GM18498 (cell line): ENCODE data around the gene ANO10.

Experiments
- ATAC-seq: cut with Tn5 transposase; IDR thresholded peaks from one replicate; pipeline ENCODE4 v1.9.1; 2021; ENCODE audit warnings: mild to moderate bottlenecking, moderate library complexity; ENCODE audit not compliant: unreplicated experiment

Gene ANO10

DNA sequence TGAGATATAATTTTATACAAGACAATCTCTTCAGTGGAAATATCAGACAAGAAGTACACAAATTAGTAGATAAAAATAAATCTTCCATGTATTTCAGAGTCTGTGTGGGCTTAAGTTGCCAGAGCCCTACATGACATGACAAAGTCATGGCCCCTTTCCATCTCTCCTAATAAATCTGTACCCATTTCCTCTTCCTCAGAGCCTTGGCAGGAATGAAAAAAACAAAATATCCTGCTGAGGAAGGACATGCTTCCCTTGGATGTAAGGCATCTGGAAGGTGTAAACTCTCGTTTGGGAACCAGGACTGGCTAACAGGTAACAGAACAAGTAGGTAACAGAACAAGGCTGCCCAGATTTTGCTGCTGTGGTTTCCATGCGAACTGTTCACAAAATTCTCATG, 187.4 kb downstream of the ANO10 start:
- ATAC-seq, result no peak

DNA sequence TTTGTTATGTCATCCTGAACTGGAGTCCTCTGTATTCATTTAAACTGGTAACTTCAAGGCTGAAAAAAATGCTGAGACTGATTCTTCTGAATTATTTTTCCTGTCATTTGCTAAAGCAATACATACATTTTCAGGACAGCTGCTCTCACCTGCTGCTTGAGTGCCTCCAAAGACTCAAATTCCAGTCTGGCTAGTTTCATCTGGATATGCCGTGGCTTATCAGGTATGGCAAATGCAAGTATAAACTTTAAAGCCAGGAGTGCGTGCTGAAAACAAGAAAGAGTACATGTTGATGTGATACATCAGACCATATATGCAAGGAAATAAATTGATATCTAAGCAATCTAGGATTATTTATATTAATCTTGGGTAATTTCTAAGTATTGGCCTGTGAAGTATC, 189.3 kb downstream of the ANO10 start:
- no peak for ATAC-seq

DNA sequence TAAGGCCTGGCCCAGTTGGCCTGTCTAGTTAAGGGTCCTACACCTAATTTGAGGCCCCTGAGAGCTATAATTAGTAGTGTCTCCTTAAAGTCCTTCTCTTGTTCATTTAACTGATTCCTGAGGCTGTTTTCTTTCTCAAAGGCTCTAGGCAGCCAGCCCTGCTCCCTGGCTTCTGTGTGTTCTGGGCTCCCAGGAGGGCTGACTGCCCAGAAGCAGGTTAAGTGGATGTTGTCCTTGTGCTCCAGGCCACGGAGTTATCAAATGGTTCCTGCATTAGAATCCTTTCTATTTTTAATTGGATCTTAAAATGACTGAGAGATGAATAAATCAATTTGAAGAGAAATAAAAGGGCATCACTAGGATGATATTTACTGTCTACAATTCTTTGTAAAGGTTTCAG, 195.4 kb downstream of the ANO10 start:
- no peak for ATAC-seq

DNA sequence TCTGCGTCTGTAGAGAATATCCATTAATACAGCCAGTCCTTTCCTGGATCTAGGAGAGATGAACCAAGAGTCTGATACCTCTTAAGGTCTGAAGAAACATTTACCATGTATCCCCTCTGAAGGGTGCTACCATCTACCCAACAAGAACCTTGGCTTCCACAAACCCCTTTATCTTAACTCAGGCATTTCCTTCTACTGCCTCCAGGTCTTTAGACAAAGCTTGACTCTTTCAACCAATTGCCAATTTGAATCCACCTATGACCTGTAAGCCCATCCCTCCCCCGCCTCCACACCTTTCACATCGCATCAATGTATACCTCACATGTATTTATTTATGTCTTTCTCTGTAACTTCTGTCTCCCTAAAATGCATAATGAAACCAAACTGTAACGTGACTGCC, 196.0 kb downstream of the ANO10 start:
- no peak for ATAC-seq

DNA sequence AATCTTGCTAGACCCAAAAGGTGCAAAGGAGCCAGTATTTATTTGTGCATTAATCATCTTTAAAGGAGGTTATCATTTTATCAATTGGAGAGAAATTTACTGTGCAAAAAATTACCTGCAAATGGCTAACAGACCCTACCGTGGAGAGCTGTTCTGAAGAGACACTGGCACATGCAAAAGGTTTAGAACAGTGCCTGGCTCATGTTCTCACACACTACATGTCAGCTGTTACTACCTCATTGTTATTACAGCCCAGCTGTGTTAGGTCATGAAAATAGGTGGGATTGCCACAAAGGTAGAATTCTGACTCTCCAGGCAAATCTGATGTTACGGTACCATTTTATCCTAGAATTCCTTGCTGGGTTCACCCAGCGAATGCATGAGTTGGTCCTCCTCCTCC, 198.2 kb downstream of the ANO10 start:
- ATAC-seq, result no peak

DNA sequence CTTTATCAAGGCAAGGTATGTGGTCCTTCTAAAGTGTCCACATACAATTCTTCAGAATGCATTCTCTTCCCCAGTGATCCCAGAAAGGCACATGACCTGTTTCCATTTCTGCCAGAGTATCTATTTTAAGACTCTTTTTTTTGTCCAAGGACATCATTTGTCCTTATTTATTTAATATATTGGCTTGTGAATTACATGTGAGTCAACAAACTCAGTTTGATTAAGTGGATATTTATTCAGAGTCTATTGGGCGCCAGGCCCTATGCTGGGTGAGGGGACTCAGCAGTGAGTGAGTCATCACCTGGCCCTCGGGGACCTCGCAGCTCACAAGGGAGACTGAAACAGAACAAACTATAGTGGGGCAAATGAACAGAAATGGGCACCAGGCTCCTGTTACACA, 198.7 kb downstream of the ANO10 start:
- no peak for ATAC-seq

DNA sequence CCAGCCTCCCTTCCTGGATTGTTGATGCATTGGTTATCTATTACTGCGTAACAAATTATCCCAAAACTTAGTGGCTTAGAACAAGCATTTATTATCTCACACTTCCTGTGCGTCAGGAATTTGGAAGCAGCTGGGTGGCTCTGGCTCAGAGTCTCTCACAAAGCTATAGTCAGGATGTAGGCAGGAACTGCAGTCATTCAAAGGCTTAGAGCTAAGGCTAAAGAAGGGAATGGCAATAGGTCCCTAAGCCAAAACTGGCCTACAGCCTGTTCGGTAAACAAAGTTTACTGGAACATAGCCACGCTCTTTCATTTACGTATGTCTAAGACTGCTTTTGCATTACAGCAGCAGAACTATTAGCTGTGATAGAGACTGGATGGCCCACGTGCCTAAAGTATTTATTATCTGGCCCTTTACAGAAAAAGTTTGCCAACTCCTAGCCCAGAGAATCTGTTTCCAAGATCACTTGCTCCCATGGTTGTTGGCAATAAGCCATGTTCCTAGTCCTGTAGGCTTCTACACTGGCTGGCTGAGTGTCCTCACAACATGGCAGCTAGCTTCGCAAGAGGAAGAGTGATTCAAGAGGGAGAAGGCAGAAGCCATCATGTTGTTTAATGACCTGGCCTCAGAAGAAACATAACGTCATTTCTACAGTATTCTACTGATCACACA, 203.1 kb downstream of the ANO10 start:
- no peak for ATAC-seq

DNA sequence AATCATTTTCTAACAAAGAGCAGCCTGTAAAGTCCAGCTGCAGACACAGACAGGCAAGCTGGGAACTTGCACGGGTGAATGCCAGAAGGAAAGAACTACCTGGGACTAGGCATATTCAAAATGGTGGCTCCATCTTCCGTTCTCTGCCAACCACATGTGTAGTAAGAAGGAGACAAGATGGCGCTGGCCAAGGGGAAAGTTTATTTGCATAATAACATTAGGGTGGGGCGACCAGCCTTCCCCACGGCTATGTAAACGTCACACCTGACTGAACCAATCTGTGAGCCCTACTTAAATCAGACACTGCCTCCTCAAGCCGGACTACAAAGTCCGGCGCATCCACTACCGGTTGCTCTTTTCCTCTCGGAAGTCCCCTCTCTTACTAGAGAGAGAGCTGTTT, 204.7 kb downstream of the ANO10 start:
- ATAC-seq, result no peak

DNA sequence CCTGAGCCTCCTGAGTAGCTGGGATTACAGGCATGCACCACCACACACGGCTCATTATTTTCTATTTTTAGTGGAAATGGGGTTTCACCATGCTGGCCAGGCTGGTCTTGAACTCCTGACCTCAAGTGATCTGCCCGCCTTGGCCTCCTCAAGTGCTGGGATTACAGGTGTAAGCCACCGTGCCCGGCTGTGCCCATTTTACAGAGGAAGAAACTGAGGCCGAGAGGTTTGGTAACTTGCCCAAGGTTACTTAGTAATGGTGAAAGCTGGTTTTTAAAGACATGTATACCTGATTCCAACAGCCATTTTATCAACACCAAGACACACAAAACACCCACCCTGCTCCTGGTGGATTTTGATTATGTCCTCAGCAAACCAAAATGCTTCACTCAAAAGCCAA, 206.7 kb downstream of the ANO10 start:
- no peak for ATAC-seq

DNA sequence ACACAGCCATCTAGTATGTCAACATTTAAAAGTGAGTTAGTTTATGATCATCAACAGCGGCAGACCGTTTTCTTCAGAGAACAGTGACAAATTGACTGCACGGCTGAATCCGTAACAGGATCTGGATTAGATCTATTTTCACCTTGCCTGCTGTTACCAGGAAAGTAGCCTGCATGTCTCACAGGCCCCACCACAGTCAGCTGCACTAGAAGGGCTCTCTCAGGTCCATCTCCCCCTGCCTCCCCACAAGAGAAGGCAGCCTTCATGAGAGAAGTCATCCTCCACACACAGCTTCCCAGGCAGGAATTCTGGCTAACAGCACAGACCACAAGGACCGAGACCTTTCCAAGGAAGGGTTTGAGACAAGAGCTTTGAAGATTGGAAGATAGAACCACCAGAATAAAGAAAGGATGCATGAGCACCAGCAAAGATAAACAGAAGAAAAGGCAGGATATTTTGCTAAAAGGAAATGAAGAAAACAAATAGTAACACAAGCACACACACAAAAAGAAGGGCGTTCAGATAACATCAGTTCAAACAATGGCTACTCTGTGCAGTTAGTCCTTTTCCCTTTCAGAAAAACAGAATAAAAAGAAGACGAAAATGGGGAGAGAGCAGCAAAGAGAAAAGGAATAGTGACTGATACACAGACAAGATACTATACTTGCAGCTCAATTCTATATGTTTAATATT, 208.0 kb downstream of the ANO10 start:
- ATAC-seq, result no peak

DNA sequence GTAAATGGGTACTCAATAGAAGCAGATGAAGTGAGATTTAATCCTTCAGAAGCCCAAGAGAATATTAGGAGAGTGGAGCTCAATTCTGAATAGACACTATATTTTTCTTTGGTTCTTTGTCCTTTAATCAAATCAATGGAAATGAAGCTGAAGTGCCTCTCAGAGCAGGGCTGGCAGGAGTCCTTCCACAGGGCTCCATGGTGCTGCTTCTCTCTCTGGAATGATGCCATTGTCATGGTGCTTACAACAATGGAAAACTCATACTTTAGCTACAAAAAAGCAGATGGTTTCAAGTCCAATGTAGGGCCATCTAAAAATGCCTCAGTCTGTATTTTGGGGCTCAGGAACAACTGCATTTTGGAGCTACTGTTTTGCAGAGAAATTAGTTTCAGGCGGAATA, 210.4 kb downstream of the ANO10 start:
- no peak for ATAC-seq

DNA sequence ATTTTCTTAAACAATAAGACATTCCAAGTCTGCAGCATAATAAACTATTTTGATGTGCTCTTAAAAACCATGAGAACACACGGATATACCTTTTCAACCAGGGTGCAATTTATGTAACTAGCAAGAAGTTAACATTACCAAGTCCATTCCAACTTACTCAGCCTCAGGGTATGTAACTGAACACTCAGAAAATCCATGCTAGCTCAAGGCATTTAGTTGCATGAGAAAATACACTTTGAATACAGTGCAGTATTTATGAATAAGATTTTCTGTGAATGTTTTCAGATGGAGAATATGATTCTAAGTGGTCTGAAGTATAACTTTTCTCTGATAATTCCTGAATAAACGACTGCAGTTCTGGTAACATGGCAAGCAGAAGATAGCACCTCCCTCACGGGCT, 211.2 kb downstream of the ANO10 start:
- ATAC-seq, result no peak

DNA sequence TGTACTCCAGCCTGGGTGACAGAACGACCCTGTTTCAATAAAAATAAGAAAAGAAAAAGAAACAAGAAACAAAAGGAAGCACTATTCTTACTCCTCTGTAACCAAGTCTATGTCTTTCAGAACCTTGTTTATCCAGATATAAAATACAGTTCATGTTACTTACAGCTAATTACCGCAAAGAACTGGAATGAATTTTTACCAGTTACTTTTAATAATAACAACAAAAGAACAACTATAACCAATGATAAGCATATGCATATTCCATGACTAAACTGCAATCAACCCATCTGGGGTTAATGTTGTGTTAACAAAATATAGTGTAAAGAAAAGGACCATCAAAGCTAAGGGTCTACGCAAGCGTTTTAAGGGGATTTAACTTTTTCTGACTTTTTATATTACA, 212.3 kb downstream of the ANO10 start:
- ATAC-seq, result no peak

DNA sequence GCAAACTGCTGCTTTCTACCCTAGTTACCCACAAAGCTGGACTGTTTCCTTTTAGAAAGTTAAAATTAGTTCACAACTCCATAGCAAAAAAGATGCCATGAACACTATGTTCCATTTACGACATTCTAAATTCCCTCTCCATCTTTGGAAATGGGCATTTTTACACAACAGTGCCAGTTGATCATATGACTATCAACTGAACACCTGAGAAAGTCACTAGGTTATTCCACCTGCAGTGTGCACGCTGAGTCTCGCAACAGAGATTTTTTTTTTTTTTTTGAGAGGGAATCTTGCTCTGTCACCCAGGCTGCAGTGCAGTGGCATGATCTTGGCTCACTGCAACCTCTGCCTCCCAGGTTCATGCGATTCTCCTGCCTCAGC, 215.2 kb downstream of the ANO10 start:
- no peak for ATAC-seq

DNA sequence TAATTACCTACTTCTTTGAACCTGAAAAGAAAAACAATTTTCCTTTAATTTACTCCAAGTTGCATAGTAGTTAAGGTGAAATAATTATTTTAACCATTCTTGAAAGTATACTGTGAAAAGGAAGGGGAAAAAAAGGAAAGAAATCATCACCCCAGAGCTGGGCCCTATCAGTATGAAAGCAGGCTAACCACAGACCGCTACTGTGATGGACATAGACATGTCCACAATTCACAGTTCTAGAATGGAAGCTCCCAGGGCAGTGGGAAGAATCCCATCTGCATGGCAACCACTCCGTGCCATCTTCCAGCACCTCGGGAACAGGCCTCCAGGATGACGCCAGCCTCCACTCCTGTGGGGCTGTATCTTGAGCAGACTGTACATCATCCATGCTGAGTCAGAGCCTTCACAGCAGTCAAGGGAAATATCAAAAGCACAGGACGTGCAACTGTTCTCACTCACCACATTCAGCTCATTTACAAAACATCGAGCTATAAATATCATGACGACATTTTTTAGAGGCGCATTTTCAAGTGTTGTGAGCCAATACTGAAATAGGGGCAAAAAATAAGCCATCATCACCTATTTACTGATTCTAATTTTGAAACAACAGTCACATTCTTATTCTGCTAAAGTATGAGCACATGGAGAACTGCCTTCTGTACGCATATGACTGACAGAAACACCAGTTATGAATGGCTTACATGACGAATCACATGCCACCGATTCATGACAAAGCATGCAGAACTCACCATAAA, 215.7 kb downstream of the ANO10 start:
- ATAC-seq, result no peak

DNA sequence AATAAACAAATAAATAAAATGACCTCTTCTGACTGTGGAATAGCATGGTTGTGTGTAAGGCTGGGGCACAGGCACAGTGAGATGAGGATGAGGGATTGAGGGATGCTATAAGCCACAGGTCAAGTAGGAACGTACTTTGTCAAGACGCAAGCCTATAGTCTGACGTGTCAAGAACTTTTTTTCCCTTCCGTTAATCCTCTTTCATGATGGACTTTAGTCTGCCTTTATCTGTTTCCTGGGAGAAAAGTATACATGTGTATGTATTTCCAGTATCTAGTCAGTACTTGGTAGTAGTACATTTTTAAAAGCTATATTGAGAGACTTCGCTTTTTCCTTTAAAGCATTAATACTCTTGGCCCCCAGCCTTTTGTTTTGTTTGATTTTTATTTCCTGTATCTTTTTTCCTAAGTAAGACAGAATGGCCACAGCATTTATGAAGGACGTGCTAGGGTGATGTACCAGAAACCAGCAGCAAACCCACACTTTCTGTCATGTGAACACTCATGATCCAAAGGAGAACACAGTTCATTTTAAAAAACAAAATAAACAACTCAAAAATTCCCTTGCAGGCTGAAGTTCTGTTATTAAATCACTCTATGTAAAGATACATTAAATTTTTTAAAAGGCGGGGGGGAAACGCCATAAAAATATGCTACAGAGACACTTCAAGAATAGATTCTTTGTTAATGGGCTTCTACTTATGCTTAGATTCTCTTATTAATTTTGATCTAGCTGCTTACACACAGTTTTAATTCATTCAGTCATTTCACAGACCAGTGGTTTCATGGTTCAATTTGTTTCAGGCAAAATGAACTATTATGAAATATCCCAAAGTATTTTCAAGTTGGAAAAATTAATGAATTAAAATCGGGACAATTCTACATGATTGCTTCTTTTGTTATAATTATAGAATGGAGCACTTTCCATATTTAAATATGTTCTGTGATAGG, 220.8 kb downstream of the ANO10 start:
- no peak for ATAC-seq

DNA sequence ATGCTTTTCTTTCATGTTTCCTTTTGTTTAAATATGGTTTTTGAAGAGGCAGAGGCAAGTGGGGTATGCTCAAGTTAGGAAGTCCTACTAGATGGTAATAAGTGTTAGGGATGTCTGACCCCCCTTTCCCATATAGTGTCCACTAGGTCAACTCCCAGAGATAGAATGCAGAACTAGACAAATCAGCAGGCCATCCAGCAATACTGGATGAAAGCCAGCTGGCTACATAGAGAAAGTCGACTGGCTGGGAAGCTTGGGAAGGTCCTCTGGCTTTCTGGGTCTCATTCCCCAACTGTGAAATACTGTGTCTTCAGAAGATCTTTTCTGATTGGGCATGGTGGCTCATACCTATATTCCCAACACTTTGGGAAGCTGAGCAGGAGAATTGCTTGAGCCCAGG, 221.6 kb downstream of the ANO10 start:
- ATAC-seq, result no peak

DNA sequence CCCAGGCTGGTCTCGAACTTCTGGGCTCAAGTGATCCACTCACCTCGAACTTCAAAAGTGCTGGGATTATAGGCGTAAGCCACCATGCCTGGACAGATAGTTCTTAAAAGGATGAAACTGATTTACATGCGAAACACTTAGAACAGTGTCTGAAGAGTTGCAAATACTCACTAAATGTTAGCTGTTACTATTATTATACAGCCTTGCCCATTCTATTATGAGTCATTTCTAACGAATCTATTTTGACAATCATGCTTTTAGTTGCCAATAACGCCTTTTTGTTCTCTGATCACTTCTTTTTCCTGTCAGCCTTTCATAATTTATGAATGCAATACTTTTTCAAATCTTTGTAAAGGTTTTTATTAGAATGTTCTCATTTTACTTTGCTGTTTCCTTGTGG, 222.8 kb downstream of the ANO10 start:
- no peak for ATAC-seq

DNA sequence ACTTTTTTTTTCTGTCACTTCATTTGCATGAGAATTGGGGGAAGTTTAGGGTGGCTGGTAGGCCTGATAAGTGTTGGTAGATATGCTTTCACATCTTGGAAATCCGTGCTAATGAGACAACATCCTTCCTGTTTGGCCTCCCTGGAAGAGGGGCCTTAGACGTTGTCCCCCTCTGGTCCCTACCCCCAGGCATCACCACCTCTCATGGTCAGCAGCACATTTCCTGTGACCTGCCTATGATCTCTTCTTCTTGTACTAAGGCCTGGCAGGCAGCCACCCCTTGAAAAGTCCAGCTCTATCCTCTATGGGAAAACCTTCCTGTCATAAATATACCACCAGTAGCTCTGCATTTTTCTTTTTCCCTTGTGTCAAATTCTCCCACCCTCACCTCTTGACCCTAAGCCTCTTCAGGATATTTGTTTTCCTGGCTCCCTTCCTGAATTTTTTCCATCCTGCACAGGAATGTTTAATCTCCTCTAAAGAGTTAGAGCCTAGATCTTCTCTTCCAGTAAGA, 227.7 kb downstream of the ANO10 start:
- ATAC-seq, result no peak

DNA sequence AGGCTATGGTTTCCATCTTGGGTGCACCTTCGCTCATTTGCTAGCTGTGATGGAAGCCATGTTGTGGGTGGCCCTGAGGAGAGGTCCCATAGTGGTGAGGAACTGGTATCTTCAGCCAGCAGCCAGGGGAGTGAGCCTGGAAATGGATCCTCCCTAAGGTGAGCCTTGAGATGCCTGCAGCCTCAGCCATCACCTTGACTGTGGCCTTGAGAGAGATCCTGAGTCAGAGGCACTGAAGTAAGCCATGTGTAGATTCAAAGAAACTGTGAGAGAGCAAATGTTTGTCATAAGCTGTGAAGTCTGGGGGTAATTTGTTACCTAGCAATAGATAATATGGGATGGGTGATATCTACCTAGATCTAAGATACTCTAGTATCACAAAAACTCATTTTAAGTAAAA, 230.2 kb downstream of the ANO10 start:
- ATAC-seq, result no peak

DNA sequence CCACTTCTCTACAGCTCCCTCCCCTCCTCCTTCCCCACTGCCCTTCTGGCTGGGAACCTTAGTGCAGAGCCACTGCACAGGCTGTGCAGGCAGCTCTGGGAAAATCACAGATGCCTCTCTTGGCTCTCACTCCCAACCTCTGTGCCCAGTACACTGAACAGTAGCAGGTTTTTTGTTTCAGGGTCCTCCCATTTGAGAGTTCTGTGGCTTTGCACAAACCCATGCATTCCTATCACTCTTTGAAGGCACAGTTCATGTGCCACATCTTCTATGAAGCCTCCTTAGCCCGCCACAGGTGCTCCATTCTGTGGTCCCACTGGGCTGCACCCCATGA, 231.6 kb downstream of the ANO10 start:
- ATAC-seq, result no peak
